Thyroid gland (tissue), 4 donors: ENCODE measurements around the gene B3GNT4. TPM values are rescaled to one million over a fixed set of nuclear protein-coding genes. Genes with fewer than 3 reads are reported as not detected.

Experiments used
- DNase-seq, 2 donors: peaks; one replicate each; pipeline ENCODE4 v3.0.0-alpha.2; 2019
- H3K27ac ChIP-seq, 3 donors: fragments of 200-600 bp; sonication (generic); 1 replicate in 2 of 3; 2 replicates in 1 of 3; pipeline ENCODE4 v1.5.1; 2016 to 2019; ENCODE audit warnings: mild to moderate bottlenecking in 1 of 3, moderate library complexity in 1 of 3
- H3K27me3 ChIP-seq: fragments of 200-600 bp; sonication (generic); one replicate; pipeline ENCODE4 v1.5.1; 2019
- H3K36me3 ChIP-seq, 2 donors: fragments of 200-600 bp; sonication (generic); one replicate each; pipeline ENCODE4 v1.5.1; 2016 to 2019
- H3K4me1 ChIP-seq, 2 donors: fragments of 200-600 bp; sonication (generic); one replicate each; pipeline ENCODE4 v1.5.1; 2017 to 2019
- H3K4me3 ChIP-seq, 3 donors: fragments of 200-600 bp; sonication (generic); replicated peaks in 1 of 3; 1 replicate in 2 of 3; 2 replicates in 1 of 3; pipeline ENCODE4 v1.5.1; 2016; ENCODE audit warnings: mild to moderate bottlenecking in 1 of 3
- H3K9me3 ChIP-seq: fragments of 200-600 bp; sonication (generic); one replicate; pipeline ENCODE4 v1.5.1; 2017
- POLR2A ChIP-seq, 2 donors: fragments of 450-650 bp; IDR thresholded peaks; one replicate each; pipeline ENCODE4 v1.6.1; 2017; ENCODE audit warnings: antibody characterized with exemption in 2 of 2, mild to moderate bottlenecking in 2 of 2, moderate library complexity in 1 of 2
- WGBS, 2 donors: methylation state at CpG; one replicate each; pipeline ENCODE4 v1.1.5; 2017; 5-methylcytosine and 5-hydroxymethylcytosine counted together
- intact Hi-C: fragments of 100-400 bp; cut with DNase I; formaldehyde crosslinking; loops from one replicate; pipeline ENCODE4 v1.15.1; 2023
- total RNA-seq, 4 donors: library from RNA; depleted of rRNA; stranded (reverse); fragments of >200 nt; gene quantifications; one replicate each; pipeline ENCODE4 v1.2.3, GENCODE V29; 2016
- TF ChIP-seq, protein P1 (sequence below), 6 experiments: fragments of 200-600 bp in 3 of 6; fragments of 450-650 bp in 3 of 6; sonication (generic) in 3 of 6; IDR thresholded peaks; one replicate each; pipeline ENCODE4 v1.5.1; 2016 to 2019; ENCODE audit warnings: antibody characterized with exemption in 6 of 6, mild to moderate bottlenecking in 2 of 6, inconsistent platforms in 1 of 6, moderate library complexity in 1 of 6

B3GNT4 gene
- total RNA-seq, 4 donors from 2014 or later, result 0.11 to 0.13 TPM; not detected in 2

DNA sequence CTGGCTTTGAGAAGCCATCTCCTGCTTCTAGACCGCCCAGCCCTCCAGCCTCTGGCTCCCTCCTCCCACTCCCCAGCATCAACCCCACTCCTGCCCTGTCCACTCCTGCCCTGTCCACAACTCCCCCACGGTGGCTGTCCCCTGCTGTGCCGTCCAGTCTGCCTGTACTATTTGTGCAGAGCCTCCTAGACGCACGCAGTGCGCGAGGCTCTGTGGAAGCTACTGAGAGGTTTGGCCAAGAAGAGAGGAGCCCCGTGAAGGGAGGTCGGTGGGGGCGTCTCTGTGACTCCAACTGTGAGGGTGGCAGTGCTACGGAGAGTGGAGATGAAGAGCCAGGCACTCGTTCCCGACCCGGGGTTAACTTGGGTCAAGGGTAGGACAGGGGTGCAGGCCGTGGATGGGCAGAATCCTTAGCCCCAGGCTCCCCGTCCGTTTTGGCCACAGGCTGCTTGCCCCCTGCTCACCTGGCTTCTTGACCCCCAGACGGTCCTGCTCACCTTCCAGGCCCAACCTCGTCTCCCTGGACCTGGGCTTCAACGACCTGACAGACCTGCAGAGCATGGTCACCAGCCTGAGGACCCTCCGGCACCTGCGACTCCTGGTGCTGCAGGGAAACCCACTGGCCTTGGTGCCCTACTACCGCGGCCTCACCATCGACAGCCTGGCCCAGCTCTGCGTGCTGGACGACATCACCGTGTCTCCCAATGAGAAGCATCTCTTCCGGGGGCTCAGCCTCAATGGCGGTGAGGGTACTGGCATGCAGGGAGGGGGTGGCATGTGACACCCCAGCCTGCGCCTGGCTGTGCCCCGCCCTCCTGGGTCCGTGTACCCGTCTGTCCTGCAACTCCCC, 13.7 kb upstream of the B3GNT4 start:
- TF ChIP-seq, protein P1, sequence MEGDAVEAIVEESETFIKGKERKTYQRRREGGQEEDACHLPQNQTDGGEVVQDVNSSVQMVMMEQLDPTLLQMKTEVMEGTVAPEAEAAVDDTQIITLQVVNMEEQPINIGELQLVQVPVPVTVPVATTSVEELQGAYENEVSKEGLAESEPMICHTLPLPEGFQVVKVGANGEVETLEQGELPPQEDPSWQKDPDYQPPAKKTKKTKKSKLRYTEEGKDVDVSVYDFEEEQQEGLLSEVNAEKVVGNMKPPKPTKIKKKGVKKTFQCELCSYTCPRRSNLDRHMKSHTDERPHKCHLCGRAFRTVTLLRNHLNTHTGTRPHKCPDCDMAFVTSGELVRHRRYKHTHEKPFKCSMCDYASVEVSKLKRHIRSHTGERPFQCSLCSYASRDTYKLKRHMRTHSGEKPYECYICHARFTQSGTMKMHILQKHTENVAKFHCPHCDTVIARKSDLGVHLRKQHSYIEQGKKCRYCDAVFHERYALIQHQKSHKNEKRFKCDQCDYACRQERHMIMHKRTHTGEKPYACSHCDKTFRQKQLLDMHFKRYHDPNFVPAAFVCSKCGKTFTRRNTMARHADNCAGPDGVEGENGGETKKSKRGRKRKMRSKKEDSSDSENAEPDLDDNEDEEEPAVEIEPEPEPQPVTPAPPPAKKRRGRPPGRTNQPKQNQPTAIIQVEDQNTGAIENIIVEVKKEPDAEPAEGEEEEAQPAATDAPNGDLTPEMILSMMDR (IDR thresholded peaks at IDR 0.05), result no peak
- no peak for TF ChIP-seq POLR2A (IDR thresholded peaks at IDR 0.05)
- H3K27ac ChIP-seq, result no peak overlapping the region
- H3K4me3 ChIP-seq, result no peak overlapping the region
- no peaks in the 10 kb centered on the region for H3K36me3 ChIP-seq
- intact Hi-C loops, result loop anchor here (5.0 kb wide), 1 partner anchor 63 kb away; no protein-coding TSS in a partner anchor
- WGBS, 2 donors, result 89 to 90% methylated on average over 31 to 34 of the region's 34 CpGs
- H3K4me1 ChIP-seq, result no peaks in the 10 kb centered on the region
- no peak for DNase-seq
- H3K27me3 ChIP-seq, result no peaks in the 10 kb centered on the region
- no peaks in the 10 kb centered on the region for H3K9me3 ChIP-seq

DNA sequence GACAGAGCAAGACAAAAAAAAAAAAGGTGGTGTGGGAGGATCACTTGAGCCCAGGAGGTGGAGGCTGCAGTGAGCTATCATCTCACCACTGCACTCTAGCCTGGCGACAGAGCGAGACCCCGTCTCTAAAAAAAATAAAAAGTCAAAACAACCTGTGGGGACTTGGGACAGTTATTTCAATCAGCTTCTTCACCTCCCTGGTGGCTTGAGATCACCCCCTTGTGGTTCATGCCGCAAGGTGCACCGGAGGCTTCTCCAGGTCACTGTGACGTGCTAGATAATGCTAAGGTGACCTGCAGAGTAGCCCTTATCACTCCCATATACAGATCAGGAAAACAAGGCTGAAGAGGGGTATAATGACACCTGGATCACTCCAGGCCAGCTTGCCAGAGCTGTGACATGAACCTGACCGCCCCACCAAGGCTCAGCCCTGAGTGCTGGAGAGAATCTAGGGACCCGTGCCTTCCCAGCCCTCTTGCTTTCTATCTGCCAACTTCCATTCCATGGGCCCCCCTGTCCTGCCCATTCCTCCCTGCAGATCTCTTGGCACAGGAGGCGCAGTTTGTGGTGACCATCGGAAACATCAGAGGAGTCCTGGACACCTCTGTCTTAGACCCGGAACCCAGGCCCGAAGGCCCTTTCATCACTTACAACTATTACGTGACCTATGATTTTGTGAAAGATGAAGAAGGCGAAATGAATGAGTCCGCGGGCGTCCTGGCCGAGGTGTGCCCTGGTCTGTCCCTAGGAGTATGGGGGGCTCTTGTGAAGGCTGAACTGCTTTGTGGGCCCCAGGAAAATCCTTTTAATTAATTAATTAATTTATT, 12.5 kb upstream of the B3GNT4 start:
- peak; percentile 70 to 79 for DNase-seq

DNA sequence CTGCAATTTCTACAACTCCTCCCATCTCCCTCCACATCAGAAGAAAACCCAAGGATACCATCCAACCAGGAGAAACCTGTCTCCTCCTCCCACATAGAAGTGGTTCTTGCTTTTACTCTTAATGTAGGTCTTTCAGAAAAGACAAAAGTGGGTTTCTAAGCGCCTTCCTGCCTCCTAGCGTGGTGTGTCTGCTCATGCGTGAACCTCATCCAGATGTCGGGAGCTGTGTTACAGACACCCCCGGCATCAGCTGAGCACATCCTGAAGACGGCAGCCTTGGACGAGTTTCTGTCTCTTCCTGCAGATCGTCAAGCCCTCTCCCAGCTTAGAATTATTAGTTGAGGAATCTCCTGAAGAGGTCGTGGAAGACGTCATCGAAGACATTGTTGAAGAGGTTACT, 11.1 kb upstream of the B3GNT4 start:
- H3K27ac ChIP-seq, result no peak overlapping the region
- no peaks in the 10 kb centered on the region for H3K36me3 ChIP-seq
- no peaks in the 10 kb centered on the region for H3K4me1 ChIP-seq
- intact Hi-C loops, result loop anchor here (5.0 kb wide), 1 partner anchor 65 kb away; no protein-coding TSS in a partner anchor
- 64 to 78% methylated on average over 11 of the region's 11 CpGs for WGBS, 2 donors
- H3K27me3 ChIP-seq, result no peaks in the 10 kb centered on the region
- no peaks in the 10 kb centered on the region for H3K9me3 ChIP-seq
- TF ChIP-seq, protein P1 (IDR thresholded peaks at IDR 0.05), result no peak
- no peak for TF ChIP-seq POLR2A (IDR thresholded peaks at IDR 0.05)
- DNase-seq, result no peak
- H3K4me3 ChIP-seq, result no peak overlapping the region

More for the DNA sequence above, 12.5 kb upstream of the B3GNT4 start:
- Histone ChIP-seq H3K4me3 (no peak overlapping the region), H3K9me3 (no peaks in the 10 kb centered on the region), H3K27me3 (no peaks in the 10 kb centered on the region), H3K4me1 (no peaks in the 10 kb centered on the region), H3K27ac (no peak overlapping the region), H3K36me3 (no peaks in the 10 kb centered on the region)
- TF ChIP-seq, protein P1 (IDR thresholded peaks at IDR 0.05), result peak; percentile 35 to 81 (median 77)
- no peak for TF ChIP-seq POLR2A (IDR thresholded peaks at IDR 0.05)
- 65 to 66% methylated on average over 18 of the region's 18 CpGs for WGBS, 2 donors
- intact Hi-C loops, result loop anchor here (5.0 kb wide), 1 partner anchor 64 kb away; no protein-coding TSS in a partner anchor

DNA sequence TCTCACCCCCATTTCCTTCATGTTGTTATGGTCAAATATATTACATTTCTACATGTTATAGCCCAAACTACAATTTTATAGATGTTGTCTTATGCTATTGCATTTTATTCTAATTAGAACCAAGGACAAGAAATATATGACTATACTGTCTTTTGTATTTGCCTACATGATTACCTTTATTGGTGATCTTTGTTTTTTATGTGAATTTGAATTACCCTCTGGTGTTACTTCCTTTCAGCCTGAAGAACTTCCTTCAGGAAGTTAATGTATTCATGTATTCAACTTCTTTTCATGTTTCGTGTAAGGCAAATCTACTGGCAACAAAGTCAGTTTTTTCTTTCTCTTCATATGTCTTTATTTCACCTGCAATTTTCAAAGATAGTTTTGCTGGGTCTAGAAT, 8.7 kb upstream of the B3GNT4 start:
- no peak for TF ChIP-seq POLR2A (IDR thresholded peaks at IDR 0.05)
- TF ChIP-seq, protein P1 (IDR thresholded peaks at IDR 0.05), result no peak
- no peak overlapping the region for H3K27ac ChIP-seq
- H3K4me1 ChIP-seq, result no peaks in the 10 kb centered on the region
- intact Hi-C loops, result loop anchor here (5.0 kb wide), 2 partner anchors 68 to 143 kb away; no protein-coding TSS in a partner anchor
- H3K9me3 ChIP-seq, result no peaks in the 10 kb centered on the region
- no peak for DNase-seq
- no peaks in the 10 kb centered on the region for H3K27me3 ChIP-seq
- 80 to 87% methylated on average over 1 of the region's 1 CpG for WGBS, 2 donors
- no peaks in the 10 kb centered on the region for H3K36me3 ChIP-seq
- H3K4me3 ChIP-seq, result no peak overlapping the region
